Lower leg skin (tissue), 3 donors: ENCODE data around the gene FER1L5.

Experiments
- CTCF ChIP-seq, 3 donors: fragments of 450-650 bp; IDR thresholded peaks; one replicate each; pipeline ENCODE4 v1.5.1; 2016; ENCODE audit warnings: antibody characterized with exemption in 3 of 3, mild to moderate bottlenecking in 3 of 3, moderate library complexity in 2 of 3
- POLR2A ChIP-seq, 2 donors: fragments of 450-650 bp; IDR thresholded peaks; one replicate each; pipeline ENCODE4 v1.6.1; 2016 to 2017; ENCODE audit warnings: antibody characterized with exemption in 2 of 2, mild to moderate bottlenecking in 1 of 2, moderate library complexity in 1 of 2

- TF ChIP-seq CTCF (IDR thresholded peaks at IDR 0.05): no peak
- TF ChIP-seq POLR2A (IDR thresholded peaks at IDR 0.05): no peak
Measured at GRCh38 chr2:96662360-96662759, 19.8 kb downstream of the FER1L5 start.
